GM18499 (cell line): Measurements from ENCODE around the gene RRP7A.
"Not testable (repeated sequence)": the region's sequence is repeated elsewhere in the genome, so short reads cannot be mapped to it uniquely, and the experiment has no call there.

Experiments used
- ATAC-seq: cut with Tn5 transposase; IDR thresholded peaks from one replicate; pipeline ENCODE4 v1.9.1; 2021; ENCODE audit warnings: moderate number of reproducible peaks; ENCODE audit not compliant: insufficient read depth, unreplicated experiment

The RRP7A gene

GRCh38 chr22:42519525-42520401, at the start of gene RRP7A:
Gene RRP7A (minus strand): TSS chr22:42519796. CDS start chr22:42519786, 10 bp downstream.
- ATAC-seq = no peak

DNA sequence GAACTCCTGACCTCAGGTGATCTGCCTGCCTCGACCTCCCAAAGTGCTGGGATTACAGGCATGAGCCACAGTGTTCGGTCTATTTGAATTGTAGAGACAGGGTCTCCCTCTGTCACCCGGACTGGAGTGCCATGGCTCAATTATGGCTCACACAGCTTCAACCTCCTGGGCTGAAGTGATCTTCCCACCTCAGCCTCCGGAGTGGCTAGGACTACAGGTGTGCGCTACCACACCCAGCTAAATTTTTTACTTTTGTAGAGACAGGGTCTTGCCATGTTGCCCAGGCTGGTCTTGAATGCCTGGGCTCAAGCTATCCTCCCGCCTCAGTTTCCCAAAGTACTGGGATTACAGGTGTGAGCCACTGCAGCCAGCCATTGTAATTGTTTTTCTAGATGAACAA, 48.4 kb upstream of the RRP7A start:
- ATAC-seq = not testable (repeated sequence)

DNA sequence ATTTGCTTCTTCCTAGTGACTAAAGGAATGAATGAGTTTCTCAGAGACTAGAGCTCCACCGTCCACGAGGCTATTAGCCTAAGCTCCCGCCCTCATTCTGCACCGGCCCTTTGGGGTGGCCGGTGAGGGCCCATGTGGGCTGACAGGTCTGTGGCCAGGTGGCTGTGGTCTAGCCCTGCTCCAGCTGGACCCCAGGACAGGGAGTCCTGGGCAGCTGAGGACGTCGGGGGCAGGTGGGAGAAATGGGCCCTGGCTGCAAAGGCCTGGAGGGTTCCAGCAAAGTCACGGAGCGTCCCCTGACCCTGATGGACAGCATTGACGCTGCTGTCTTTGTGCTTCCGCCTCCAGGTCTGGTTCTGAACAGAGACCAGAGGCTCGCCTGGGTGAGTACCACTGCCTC, 46.4 kb upstream of the RRP7A start:
- ATAC-seq = no peak

DNA sequence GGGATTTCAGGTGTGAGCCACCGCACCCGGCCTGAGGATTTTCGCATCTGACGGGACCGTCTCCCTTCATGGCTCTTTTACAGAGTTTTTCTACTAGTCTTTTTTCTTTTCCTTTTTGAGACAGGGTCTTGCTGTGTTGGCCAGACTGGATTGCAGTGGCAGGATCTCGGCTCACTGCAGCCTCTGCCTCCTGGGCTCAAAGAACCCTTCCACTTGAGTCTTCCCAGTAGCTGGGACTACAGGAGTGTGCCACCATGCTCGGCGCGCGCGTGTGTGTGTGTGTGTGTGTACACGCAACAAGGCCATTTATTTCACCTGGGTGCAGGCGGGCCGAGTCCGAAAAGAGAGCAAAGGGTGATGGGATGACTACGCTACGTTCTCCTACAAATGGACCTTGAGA, 45.1 kb upstream of the RRP7A start:
- ATAC-seq = no peak

GRCh38 chr22:42563943-42564342, 44.3 kb upstream of the RRP7A start:
- ATAC-seq = not testable (repeated sequence)

- no peak for ATAC-seq
These were observed 43.1 kb upstream of the RRP7A start for GRCh38 chr22:42562684-42563083.

GRCh38 chr22:42562279-42562678, 42.7 kb upstream of the RRP7A start:
- no peak for ATAC-seq

DNA sequence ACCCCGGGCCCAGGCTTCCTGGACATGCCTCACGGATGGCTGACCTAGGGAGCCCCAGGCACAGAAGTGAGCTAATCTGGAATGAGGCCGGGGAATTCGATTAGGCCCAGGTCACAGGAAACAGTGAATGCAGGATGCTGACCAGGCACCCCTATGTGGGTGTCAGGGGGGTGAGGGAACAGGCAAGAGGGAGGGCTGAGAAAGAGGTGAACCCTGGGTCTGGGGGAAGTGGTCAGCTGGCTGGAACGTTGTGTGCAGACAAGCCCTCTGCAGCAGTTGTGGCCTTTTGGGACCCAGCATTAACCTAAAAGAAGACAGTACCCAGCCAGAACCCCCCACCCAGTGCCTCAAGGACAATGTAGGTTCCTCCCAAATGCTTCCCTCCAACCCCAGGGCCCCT, 42.3 kb upstream of the RRP7A start:
- no peak for ATAC-seq

GRCh38 chr22:42560781-42561180, 41.2 kb upstream of the RRP7A start:
- ATAC-seq = no peak

DNA sequence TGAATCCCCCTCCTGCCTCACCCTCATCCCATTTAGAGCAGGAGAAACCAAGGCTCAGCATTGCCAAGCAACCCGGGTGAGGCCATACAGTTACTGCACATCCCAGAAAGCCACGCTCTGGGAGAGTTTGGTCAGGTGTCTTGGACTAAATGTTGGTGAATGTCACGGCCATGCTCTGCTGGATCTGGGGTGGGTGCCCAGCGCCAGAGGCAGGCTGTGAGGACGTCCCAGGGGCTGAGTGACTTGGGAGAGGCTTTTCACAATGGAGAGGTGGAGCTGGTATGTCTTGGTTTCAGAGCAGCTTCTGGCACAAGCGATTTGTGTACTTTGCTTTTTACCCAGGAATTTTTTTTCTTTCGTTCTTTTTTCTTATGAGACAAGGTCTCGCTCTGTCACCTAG, 40.8 kb upstream of the RRP7A start:
- ATAC-seq = no peak

GRCh38 chr22:42553475-42554361, 34.1 kb upstream of the RRP7A start, which contains the start of gene SERHL2:
Gene SERHL2 (plus strand): TSS chr22:42553956. CDS start chr22:42554021, 65 bp downstream.
- no peak for ATAC-seq

GRCh38 chr22:42552294-42552647, 32.7 kb upstream of the RRP7A start:
- ATAC-seq = not testable (repeated sequence)

GRCh38 chr22:42549331-42550060, 29.9 kb upstream of the RRP7A start:
- ATAC-seq = no peak

DNA sequence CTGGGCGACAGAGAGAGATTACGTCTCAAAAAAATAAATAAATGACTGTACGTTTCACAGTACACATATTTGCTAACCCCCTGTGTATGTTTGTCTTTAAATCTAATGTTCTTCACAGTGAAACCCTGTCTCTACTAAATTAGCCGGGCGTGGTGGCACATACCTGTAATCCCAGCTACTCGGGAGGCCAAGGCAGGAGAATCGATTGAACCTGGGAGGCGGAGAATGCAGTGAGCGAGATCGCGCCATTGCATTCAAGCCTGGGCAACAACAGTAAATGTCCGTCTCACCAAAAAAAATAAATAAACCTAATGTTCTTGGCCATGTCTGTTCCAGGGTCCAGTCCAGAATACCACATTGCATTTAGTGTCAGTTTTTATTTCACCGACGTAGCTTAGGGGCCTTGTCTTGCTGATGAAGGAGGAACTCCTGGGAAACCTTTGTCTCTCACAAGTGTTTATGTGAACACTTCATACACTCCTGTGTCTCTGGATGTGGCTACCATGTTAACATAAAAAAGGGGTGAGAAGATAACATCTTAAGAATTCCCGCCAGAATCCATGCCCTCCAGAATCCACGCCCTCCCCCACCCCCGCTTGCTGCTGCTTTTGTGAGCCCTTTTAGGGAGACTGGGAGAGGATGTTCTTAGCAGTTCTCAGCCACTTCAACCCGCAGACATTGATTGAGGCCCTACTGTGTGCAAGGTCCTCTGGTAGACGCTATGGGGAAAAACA, 29.2 kb upstream of the RRP7A start:
- ATAC-seq = no peak

DNA sequence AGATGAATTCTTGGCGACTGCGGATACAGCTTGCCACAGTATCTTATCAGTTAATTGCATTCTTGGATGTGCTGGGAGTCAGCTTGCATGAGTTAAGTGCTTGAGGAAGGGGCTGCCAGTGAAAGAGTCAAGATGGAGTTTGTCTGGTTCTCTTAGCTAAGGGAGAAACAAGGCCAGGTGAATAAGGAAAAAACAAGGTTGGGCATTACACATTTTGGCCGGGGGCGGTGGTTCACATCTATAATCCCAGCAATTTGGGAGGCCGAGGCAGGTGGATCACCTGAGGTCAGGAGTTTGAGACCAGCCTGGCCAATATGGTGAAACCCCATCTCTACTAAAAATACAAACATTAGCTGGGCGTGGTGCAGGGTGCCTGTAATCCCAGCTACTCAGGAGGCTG, 28.5 kb upstream of the RRP7A start:
- not testable (repeated sequence) for ATAC-seq

DNA sequence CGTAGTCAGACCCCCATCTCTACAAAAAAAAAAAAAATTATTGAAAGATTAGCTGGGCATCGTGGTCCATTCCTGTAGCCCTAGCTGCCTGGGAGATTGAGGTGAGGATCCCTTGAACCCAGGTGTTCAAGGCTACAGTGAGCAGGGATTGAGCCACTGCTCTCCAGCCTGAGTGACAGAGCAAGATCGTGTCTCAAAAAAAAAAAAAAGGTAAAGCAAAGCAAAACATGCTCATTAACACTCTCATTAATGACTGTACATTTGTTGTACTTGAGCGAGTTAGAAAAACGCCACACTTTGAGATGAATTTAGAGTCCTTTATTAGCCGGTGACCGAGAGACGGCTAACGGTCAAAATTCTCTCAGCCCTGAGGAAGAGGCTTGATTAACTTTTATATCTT, 28.0 kb upstream of the RRP7A start:
- ATAC-seq = no peak

- ATAC-seq = no peak
These were observed 25.1 kb upstream of the RRP7A start for GRCh38 chr22:42544686-42545085.

DNA sequence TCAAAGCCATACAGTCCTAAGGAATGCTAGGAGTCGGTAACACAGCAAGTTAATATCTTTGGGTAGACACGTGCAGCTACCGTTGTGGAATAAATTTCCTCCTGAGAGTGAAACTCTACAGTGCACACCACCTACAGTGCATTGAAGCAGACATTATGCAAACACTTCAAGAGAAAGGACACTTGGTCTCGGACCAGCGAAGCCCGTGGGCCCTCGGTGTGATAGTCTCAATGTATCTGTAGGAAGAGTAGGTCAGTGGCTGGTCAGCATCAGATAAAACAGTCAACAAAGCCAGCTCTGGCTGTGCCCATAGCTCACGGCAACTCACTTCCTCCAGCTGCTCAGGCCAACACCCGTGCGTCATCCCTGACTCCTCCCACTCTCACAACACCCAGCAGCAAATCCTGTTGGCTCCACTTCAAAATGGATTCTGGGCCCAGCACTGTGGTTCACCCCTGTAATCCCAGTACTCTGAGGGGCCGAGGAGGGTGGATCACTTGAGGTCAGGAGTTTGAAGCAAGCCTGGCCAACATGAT, 19.7 kb upstream of the RRP7A start:
- ATAC-seq = not testable (repeated sequence)

DNA sequence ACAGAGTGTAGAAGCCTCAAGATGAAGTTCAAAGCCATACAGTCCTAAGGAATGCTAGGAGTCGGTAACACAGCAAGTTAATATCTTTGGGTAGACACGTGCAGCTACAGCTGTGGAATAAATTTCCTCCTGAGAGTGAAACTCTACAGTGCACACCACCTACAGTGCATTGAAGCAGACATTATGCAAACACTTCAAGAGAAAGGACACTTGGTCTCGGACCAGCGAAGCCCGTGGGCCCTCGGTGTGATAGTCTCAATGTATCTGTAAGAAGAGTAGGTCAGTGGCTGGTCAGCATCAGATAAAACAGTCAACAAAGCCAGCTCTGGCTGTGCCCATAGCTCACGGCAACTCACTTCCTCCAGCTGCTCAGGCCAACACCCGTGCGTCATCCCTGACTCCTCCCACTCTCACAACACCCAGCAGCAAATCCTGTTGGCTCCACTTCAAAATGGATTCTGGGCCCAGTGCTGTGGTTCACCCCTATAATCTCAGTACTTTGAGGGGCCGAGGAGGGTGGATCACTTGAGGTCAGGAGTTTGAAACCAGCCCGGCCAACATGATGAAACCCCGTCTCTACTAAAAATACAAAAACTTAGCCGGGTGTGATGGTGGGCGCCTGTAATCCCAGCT, 17.7 kb upstream of the RRP7A start:
- ATAC-seq = not testable (repeated sequence)
